IMR-90 (cell line): Measurements from ENCODE around the gene TMEM127. TPM values are rescaled to one million over a fixed set of nuclear protein-coding genes. Genes with fewer than 3 reads are reported as not detected.
"Not testable (repeated sequence)": the region's sequence is repeated elsewhere in the genome, so short reads cannot be mapped to it uniquely, and the experiment has no call there.

Experiments
- ATAC-seq: fragments of 200-7000 bp; cut with Tn5 transposase; 2 replicates; pipeline ENCODE4 v1.9.1; 2020; ENCODE audit warnings: low read depth, mild to moderate bottlenecking, moderate library complexity
- BruUV-seq: library from RNA; stranded (reverse); fragments of 400-500 nt; replicated peaks from 2 replicates; lab custom pipeline; 2021; lab: Mats Ljungman, UMichigan
- CTCF ChIA-PET: fragments of 300-600 bp; formaldehyde crosslinking; extraction: SDS; loops from one replicate; lab custom pipeline; 2021; ENCODE audit warnings: antibody characterized with exemption; lab: Yijun Ruan, JAX
- POLR2A ChIA-PET: fragments of 300-600 bp; sonication (Branson Sonifier 250); formaldehyde crosslinking; loops from one replicate; lab custom pipeline; 2022; ENCODE audit warnings: antibody characterized with exemption; ENCODE audit not compliant: unreplicated experiment; lab: Charles Lee
- DNase-seq: peaks from one replicate; pipeline ENCODE4 v3.0.0; 2013
- H2AFZ ChIP-seq: replicated peaks from 2 replicates; pipeline ENCODE3; 2013; ENCODE audit warnings: low read length, mild to moderate bottlenecking; ENCODE audit not compliant: poor library complexity
- H2AK5ac ChIP-seq: 2 replicates; pipeline ENCODE4 v1.6.1; 2013; ENCODE audit warnings: low read depth, low read length, inconsistent platforms
- H2AK9ac ChIP-seq: replicated peaks from 2 replicates; pipeline ENCODE3; 2013; ENCODE audit warnings: mild to moderate bottlenecking, low read depth, low read length, moderate library complexity; ENCODE audit not compliant: poor library complexity
- H2BK120ac ChIP-seq: 2 replicates; pipeline ENCODE4 v1.6.1; 2013; ENCODE audit warnings: low read depth, low read length, inconsistent platforms
- H2BK15ac ChIP-seq: 3 replicates; pipeline ENCODE4 v1.6.1; 2013; ENCODE audit warnings: low read depth, low read length, inconsistent platforms
- H2BK20ac ChIP-seq: 2 replicates; pipeline ENCODE4 v1.6.1; 2013; ENCODE audit warnings: low read depth, mild to moderate bottlenecking, inconsistent platforms, low read length, moderate library complexity
- H2BK5ac ChIP-seq: 2 replicates; pipeline ENCODE4 v1.6.1; 2013; ENCODE audit warnings: mild to moderate bottlenecking, low read depth, low read length, inconsistent platforms; ENCODE audit not compliant: poor library complexity, severe bottlenecking
- H3K14ac ChIP-seq: replicated peaks from 2 replicates; pipeline ENCODE4 v1.6.1; 2013; ENCODE audit warnings: low read depth, low read length, inconsistent platforms
- H3K18ac ChIP-seq: 2 replicates; pipeline ENCODE4 v1.6.1; 2013; ENCODE audit warnings: low read depth, low read length, control low read depth
- H3K23ac ChIP-seq: 2 replicates; pipeline ENCODE4 v1.6.1; 2013; ENCODE audit warnings: low read depth, low read length, inconsistent platforms
- H3K27ac ChIP-seq: 2 replicates; pipeline ENCODE4 v1.5.1; 2013; ENCODE audit warnings: mild to moderate bottlenecking, control low read depth, low read length; ENCODE audit not compliant: insufficient read depth
- H3K27me3 ChIP-seq: 2 replicates; pipeline ENCODE4 v1.6.1; 2013; ENCODE audit warnings: low read length; ENCODE audit not compliant: control insufficient read depth, insufficient read depth
- H3K36me3 ChIP-seq: 2 replicates; pipeline ENCODE4 v1.6.1; 2013; ENCODE audit warnings: low read length, mixed read lengths; ENCODE audit not compliant: control insufficient read depth, insufficient read depth
- H3K4ac ChIP-seq: 2 replicates; pipeline ENCODE4 v1.6.1; 2013; ENCODE audit warnings: low read depth, low read length, inconsistent platforms
- H3K4me1 ChIP-seq: 2 replicates; pipeline ENCODE4 v1.6.1; 2013; ENCODE audit warnings: low read length, mixed read lengths; ENCODE audit not compliant: control insufficient read depth, insufficient read depth
- H3K4me2 ChIP-seq: 2 replicates; pipeline ENCODE4 v1.6.1; 2013; ENCODE audit warnings: low read depth, mild to moderate bottlenecking, control low read depth, low read length, moderate library complexity
- H3K4me3 ChIP-seq: 2 replicates; pipeline ENCODE4 v1.5.1; 2013; ENCODE audit warnings: low read depth, mild to moderate bottlenecking, control low read depth, low read length, moderate library complexity; ENCODE audit not compliant: insufficient read depth
- H3K56ac ChIP-seq: 2 replicates; pipeline ENCODE4 v1.6.1; 2013; ENCODE audit warnings: low read length, inconsistent platforms; ENCODE audit not compliant: insufficient read depth; ENCODE audit errors: extremely low read depth
- H3K79me1 ChIP-seq, 2 experiments: 2 replicates each; pipeline ENCODE4 v1.6.1; 2013; ENCODE audit warnings: low read length in 2 of 2, inconsistent platforms in 1 of 2, low read depth in 1 of 2
- H3K9ac ChIP-seq: 2 replicates; pipeline ENCODE4 v1.6.1; 2013; ENCODE audit warnings: low read depth, low read length, control low read depth
- H3K9me1 ChIP-seq: 2 replicates; pipeline ENCODE4 v1.6.1; 2013; ENCODE audit warnings: low read length, inconsistent platforms; ENCODE audit not compliant: insufficient read depth
- H3K9me3 ChIP-seq: 2 replicates; pipeline ENCODE4 v1.6.1; 2013; ENCODE audit warnings: low read length; ENCODE audit not compliant: control insufficient read depth, insufficient read depth
- H4K20me1 ChIP-seq: 2 replicates; pipeline ENCODE4 v1.6.1; 2013; ENCODE audit warnings: low read length, inconsistent platforms; ENCODE audit not compliant: insufficient read depth
- H4K5ac ChIP-seq: 2 replicates; pipeline ENCODE4 v1.6.1; 2013; ENCODE audit warnings: mild to moderate bottlenecking, low read depth, low read length, control low read depth
- H4K8ac ChIP-seq, 2 experiments: 2 replicates each; pipeline ENCODE4 v1.6.1; 2013; ENCODE audit warnings: low read depth in 2 of 2, low read length in 2 of 2, control low read depth in 1 of 2, inconsistent platforms in 1 of 2
- H4K91ac ChIP-seq: 2 replicates; pipeline ENCODE4 v1.6.1; 2013; ENCODE audit warnings: low read depth, low read length, inconsistent platforms; ENCODE audit not compliant: insufficient read depth
- WGBS, 2 experiments: methylation state at CpG; one replicate each; pipeline versions ENCODE4 v1.1.5 to v1.1.7; 2013; ENCODE audit warnings: missing lambda C conversion rate in 2 of 2; ENCODE audit not compliant: insufficient read length in 1 of 2; ENCODE audit errors: extremely low coverage in 2 of 2; 5-methylcytosine and 5-hydroxymethylcytosine counted together
- dilution Hi-C: fragments of 300-500 bp; cut with HindIII; formaldehyde crosslinking; loops from one replicate; pipeline ENCODE4 v1.14.3; 2018; ENCODE audit warnings: low sequenced_read_pairs; ENCODE audit not compliant: unreplicated experiment
- in situ Hi-C: fragments of 300-500 bp; cut with MboI; formaldehyde crosslinking; loops from 3 replicates; pipeline ENCODE4 v1.14.3; 2019; ENCODE audit warnings: low sequenced_read_pairs, inconsistent platforms, mixed read lengths
- intact Hi-C: fragments of 100-400 bp; cut with micrococcal nuclease; formaldehyde crosslinking; loops from 2 replicates; pipeline ENCODE4 v1.10.0; 2022
- polyA plus RNA-seq, 3 experiments: library from polyadenylated mRNA; depleted of rRNA; stranded (reverse); fragments of >200 nt; gene quantifications; 2 replicates each; pipeline ENCODE4 v1.2.3, GENCODE V29; 2012; ENCODE audit warnings: low replicate concordance in 1 of 3
- total RNA-seq: library from RNA; depleted of rRNA; stranded (reverse); fragments of >200 nt; gene quantifications from 2 replicates; pipeline ENCODE4 v1.2.3, GENCODE V29; 2012

The TMEM127 gene
- total and polyA plus RNA-seq, 2 of the 4 experiments (the other 2 are of a cell fraction) = 35.7 to 47.6 TPM

DNA sequence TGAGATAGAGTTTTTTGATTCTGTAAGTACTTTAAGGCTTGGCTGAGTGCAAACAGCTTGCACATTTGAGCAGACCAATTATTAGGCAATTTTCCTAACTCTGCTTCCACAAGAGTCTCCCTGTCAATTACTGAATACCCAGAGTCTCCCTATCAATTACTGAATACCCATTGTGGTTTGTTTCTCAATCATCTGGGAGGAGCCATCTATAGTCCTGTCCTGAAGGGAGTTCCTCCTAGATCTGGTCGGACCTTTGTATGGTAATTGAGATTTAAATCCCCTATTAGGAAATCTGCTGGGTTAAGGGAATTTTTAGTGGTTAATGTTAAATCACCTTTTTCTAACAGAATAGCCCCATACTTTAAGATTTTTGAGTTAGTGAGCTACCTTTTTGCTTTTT, 44.7 kb downstream of the TMEM127 start:
- H4K91ac ChIP-seq, POLR2A ChIA-PET, H3K27ac ChIP-seq, H3K4me3 ChIP-seq, H3K27me3 ChIP-seq, H2AK9ac ChIP-seq, H2AK5ac ChIP-seq, H3K14ac ChIP-seq, H4K8ac ChIP-seq, H3K79me1 ChIP-seq, H3K4me2 ChIP-seq, DNase-seq, H4K5ac ChIP-seq, H2BK20ac ChIP-seq, H2BK15ac ChIP-seq, H3K23ac ChIP-seq, H3K56ac ChIP-seq, H3K9me3 ChIP-seq, H2AFZ ChIP-seq, in situ Hi-C loops, H3K36me3 ChIP-seq, H3K4ac ChIP-seq, H3K9ac ChIP-seq, dilution Hi-C loops, H2BK120ac ChIP-seq, H4K20me1 ChIP-seq, H3K18ac ChIP-seq, H3K9me1 ChIP-seq, ATAC-seq, CTCF ChIA-PET, H3K4me1 ChIP-seq, BruUV-seq, H2BK5ac ChIP-seq, intact Hi-C loops: not testable (repeated sequence)
- WGBS, 2 experiments = no CpG with 5 or more reads among the region's 1 CpG

GRCh38 chr2:96219959-96220358, 45.8 kb downstream of the TMEM127 start:
- H4K5ac ChIP-seq = not testable (repeated sequence)

More at GRCh38 chr2:96219959-96220358, 45.8 kb downstream of the TMEM127 start:
- in situ Hi-C loops, ATAC-seq, H3K4ac ChIP-seq, H3K14ac ChIP-seq, H3K36me3 ChIP-seq, DNase-seq, H3K18ac ChIP-seq, BruUV-seq, H3K4me2 ChIP-seq, CTCF ChIA-PET, H3K9me1 ChIP-seq, H3K9ac ChIP-seq, POLR2A ChIA-PET, H2AK5ac ChIP-seq, H4K8ac ChIP-seq, H2AFZ ChIP-seq, H3K27ac ChIP-seq, H3K4me1 ChIP-seq, H3K9me3 ChIP-seq, H3K56ac ChIP-seq, H2BK5ac ChIP-seq, H3K79me1 ChIP-seq, H2AK9ac ChIP-seq, intact Hi-C loops, H4K91ac ChIP-seq, dilution Hi-C loops, H2BK120ac ChIP-seq, H2BK15ac ChIP-seq, H3K4me3 ChIP-seq, H2BK20ac ChIP-seq, H4K20me1 ChIP-seq, H3K23ac ChIP-seq, H3K27me3 ChIP-seq: not testable (repeated sequence)
- WGBS, 2 experiments = 100% methylated on average over 2 of the region's 4 CpGs; no CpG with 5 or more reads in 1 of the 2 experiments
